Hepatocyte (in vitro differentiated cells): ENCODE data around the gene FGGY. TPM values are rescaled to one million over a fixed set of nuclear protein-coding genes. Genes with fewer than 3 reads are reported as not detected.

Experiments used
- DNase-seq: peaks from one replicate; pipeline ENCODE4 v3.0.0-alpha.2; 2016; ENCODE audit warnings: low spot score
- H2AFZ ChIP-seq: fragments of 200-600 bp; sonication (generic); 2 replicates; pipeline ENCODE4 v1.6.0; 2016; ENCODE audit warnings: antibody characterized with exemption, mild to moderate bottlenecking
- H3K27ac ChIP-seq: fragments of 200-600 bp; sonication (generic); 2 replicates; pipeline ENCODE4 v1.5.1; 2016; ENCODE audit warnings: mild to moderate bottlenecking
- H3K27me3 ChIP-seq: fragments of 200-600 bp; sonication (generic); 2 replicates; pipeline ENCODE4 v1.6.1; 2016
- H3K36me3 ChIP-seq: fragments of 200-600 bp; sonication (generic); replicated peaks from 2 replicates; pipeline ENCODE4 v1.5.1; 2016; ENCODE audit warnings: low read depth; ENCODE audit not compliant: insufficient read depth
- H3K4me1 ChIP-seq: fragments of 200-600 bp; sonication (generic); 2 replicates; pipeline ENCODE4 v1.5.1; 2016; ENCODE audit warnings: mild to moderate bottlenecking, moderate library complexity; ENCODE audit not compliant: insufficient read depth
- H3K4me2 ChIP-seq: fragments of 200-600 bp; sonication (generic); 2 replicates; pipeline ENCODE4 v1.6.0; 2016
- H3K4me3 ChIP-seq: fragments of 200-600 bp; sonication (generic); 2 replicates; pipeline ENCODE4 v1.5.1; 2016; ENCODE audit warnings: mild to moderate bottlenecking
- H3K79me2 ChIP-seq: fragments of 200-600 bp; sonication (generic); 2 replicates; pipeline ENCODE4 v1.6.0; 2017; ENCODE audit warnings: mild to moderate bottlenecking
- H3K9me2 ChIP-seq: fragments of 200-600 bp; sonication (generic); replicated peaks from 2 replicates; pipeline ENCODE4 v1.6.0; 2017; ENCODE audit warnings: mild to moderate bottlenecking; ENCODE audit not compliant: insufficient read depth
- H3K9me3 ChIP-seq: fragments of 200-600 bp; sonication (generic); 2 replicates; pipeline ENCODE4 v1.5.1; 2016; ENCODE audit warnings: low read depth, mild to moderate bottlenecking
- H4K20me1 ChIP-seq: fragments of 200-600 bp; sonication (generic); 2 replicates; pipeline ENCODE4 v1.6.0; 2016; ENCODE audit warnings: mild to moderate bottlenecking; ENCODE audit not compliant: insufficient read depth, poor library complexity, severe bottlenecking
- CTCF ChIP-seq: fragments of 200-600 bp; sonication (generic); IDR thresholded peaks from 2 replicates; pipeline ENCODE4 v1.5.1; 2016; ENCODE audit warnings: antibody characterized with exemption, mild to moderate bottlenecking; ENCODE audit not compliant: poor library complexity
- EZH2 ChIP-seq: fragments of 200-600 bp; sonication (generic); IDR thresholded peaks from 2 replicates; pipeline ENCODE4 v1.6.1; 2016; ENCODE audit warnings: antibody characterized with exemption, mild to moderate bottlenecking, borderline replicate concordance
- EZH2phosphoT487 ChIP-seq: fragments of 200-600 bp; sonication (generic); IDR thresholded peaks from one replicate; pipeline ENCODE4 v1.6.1; 2018; ENCODE audit warnings: antibody characterized with exemption, mild to moderate bottlenecking, low read depth, moderate library complexity; ENCODE audit not compliant: unreplicated experiment, severe bottlenecking
- WGBS: methylation state at CpG from one replicate; pipeline ENCODE4 v1.1.6; 2016; ENCODE audit warnings: low lambda C conversion rate; ENCODE audit errors: missing lambda C conversion rate; 5-methylcytosine and 5-hydroxymethylcytosine counted together
- polyA plus RNA-seq: library from polyadenylated mRNA; unstranded; fragments of >200 nt; fragmentation: Nextera tagmentation; extraction: Ambion mirVana; gene quantifications from 2 replicates; pipeline ENCODE4 v1.2.1, GENCODE V29; 2016
- total RNA-seq: library from RNA; depleted of rRNA; stranded (reverse); fragments of >200 nt; gene quantifications from 2 replicates; pipeline ENCODE4 v1.2.3, GENCODE V29; 2014

The FGGY gene
- total and polyA plus RNA-seq, 2 experiments from 2014 or later = 18.0 to 20.6 TPM

DNA sequence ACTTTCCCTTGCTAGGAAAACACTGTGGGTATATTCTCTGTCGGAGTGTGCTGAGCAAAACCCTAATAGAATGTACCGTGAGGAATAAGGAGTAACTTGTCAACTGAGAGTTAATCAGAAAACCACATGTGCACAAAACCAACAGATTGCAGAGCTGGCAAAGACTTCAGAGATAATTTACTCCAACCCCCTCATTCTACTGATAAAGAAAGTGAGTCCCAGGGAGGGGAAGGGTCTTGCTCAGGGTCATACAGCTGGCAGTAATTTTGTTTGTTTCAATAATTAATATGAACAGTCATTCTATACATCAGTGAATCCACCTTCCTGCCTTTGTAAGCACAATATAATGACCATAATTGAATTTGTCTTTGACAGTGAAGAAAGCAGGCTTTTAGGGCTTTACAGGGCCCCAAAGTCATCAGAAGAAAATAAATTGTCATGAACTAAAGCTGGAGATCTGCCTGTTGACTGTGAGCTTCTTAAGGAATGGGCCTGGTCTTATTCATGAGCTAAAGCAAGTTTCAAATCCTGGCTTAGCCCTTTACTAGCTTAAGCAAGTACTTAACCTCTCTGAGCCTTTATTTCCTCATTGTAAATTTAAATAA is 450.6 kb downstream of the FGGY start:
- H3K27me3 ChIP-seq = no peaks in the 10 kb centered on the region
- H3K4me2 ChIP-seq = peak overlapping the region; percentile 10
- DNase-seq = no peak
- 25% methylated on average over 2 of the region's 2 CpGs for whole genome bisulfite sequencing
- no peaks in the 10 kb centered on the region for H3K36me3 ChIP-seq
- H3K9me2 ChIP-seq = no peaks in the 10 kb centered on the region
- no peaks in the 10 kb centered on the region for H4K20me1 ChIP-seq
- no peaks in the 10 kb centered on the region for H3K79me2 ChIP-seq
- no peak overlapping the region for H3K4me3 ChIP-seq
- H3K9me3 ChIP-seq = no peaks in the 10 kb centered on the region
- no peak for TF ChIP-seq EZH2
- no peak for TF ChIP-seq CTCF
- TF ChIP-seq EZH2phosphoT487 = no peak
- H3K4me1 ChIP-seq = peaks cover 15% of the 10 kb centered on the region
- H2AFZ ChIP-seq = no peak overlapping the region
- H3K27ac ChIP-seq = peak overlapping the region; percentile 32

DNA sequence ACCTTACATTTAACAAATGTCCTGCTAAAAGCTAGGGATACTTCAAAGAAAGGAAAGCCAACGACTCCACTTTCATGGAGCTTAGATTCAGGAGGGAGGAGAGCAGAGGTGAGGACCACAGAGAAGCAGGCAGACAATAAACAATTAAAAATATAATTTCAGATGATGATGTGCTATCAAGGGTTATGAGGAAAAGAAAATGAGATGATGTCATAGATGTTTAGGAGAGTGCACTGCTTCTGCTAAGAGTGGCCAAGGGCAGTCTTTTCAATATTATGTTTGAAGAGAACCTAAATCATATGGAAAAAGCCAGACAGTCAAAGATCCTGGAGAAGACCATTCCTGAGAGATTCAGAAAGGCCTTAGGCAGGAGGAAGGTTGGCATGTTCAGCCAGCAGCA is 451.2 kb downstream of the FGGY start:
- Histone ChIP-seq H2AFZ (no peak overlapping the region), H4K20me1 (no peaks in the 10 kb centered on the region), H3K27me3 (no peaks in the 10 kb centered on the region), H3K4me1 (peaks cover 15% of the 10 kb centered on the region), H3K9me2 (no peaks in the 10 kb centered on the region), H3K9me3 (no peaks in the 10 kb centered on the region), H3K79me2 (no peaks in the 10 kb centered on the region), H3K36me3 (no peaks in the 10 kb centered on the region), H3K4me2 (no peak overlapping the region), H3K4me3 (no peak overlapping the region), H3K27ac (peak overlapping the region; percentile 32)
- WGBS = 45% methylated on average over 1 of the region's 1 CpG
- TF ChIP-seq CTCF = no peak
- no peak for TF ChIP-seq EZH2phosphoT487
- no peak for TF ChIP-seq EZH2
- DNase-seq = no peak

DNA sequence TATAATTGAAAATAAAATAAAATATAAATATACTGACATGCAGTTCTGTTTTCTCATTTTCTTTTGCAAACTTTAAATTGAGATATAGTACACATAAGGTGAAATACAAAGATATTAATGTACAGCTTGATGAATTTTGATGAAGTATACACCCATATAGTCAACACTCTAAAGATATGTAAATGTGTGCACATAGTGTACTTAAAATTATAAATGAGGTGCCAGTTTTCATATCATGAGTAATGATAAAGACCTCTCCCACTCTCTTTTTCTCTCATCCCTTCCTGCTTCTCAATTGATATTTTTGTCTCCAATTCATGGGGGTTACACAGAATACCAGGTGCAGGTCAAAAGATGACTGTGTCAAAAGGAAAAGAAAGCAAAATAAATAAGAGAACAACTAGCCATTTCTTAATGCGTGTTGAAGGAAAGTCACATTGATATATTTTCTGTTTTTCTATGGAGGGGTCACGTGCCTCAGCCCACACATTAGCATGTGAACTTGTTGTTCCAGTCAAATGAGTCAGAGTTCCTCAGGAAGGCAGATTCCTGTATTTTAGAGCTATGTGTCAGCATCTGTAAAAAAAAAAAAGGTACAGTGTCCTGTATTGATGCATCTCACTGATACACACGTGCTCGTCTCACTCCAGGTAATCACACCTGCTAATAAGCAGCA is 453.6 kb downstream of the FGGY start:
- H3K4me3 ChIP-seq = no peak overlapping the region
- peak; percentile 71 for DNase-seq
- H3K79me2 ChIP-seq = no peaks in the 10 kb centered on the region
- no peaks in the 10 kb centered on the region for H3K9me3 ChIP-seq
- TF ChIP-seq CTCF (no peak), EZH2 (no peak), EZH2phosphoT487 (no peak)
- no peaks in the 10 kb centered on the region for H3K9me2 ChIP-seq
- no peaks in the 10 kb centered on the region for H3K27me3 ChIP-seq
- H3K4me2 ChIP-seq = no peak overlapping the region
- H3K27ac ChIP-seq = peak overlapping the region; percentile 41
- 63% methylated on average over 4 of the region's 4 CpGs for WGBS
- H3K4me1 ChIP-seq = peaks cover 10% of the 10 kb centered on the region
- no peaks in the 10 kb centered on the region for H3K36me3 ChIP-seq
- no peak overlapping the region for H2AFZ ChIP-seq
- H4K20me1 ChIP-seq = no peaks in the 10 kb centered on the region
